Astrocyte (in vitro differentiated cells and primary cell): ENCODE measurements around the gene PTPRB. TPM values are rescaled to one million over a fixed set of nuclear protein-coding genes. Genes with fewer than 3 reads are reported as not detected.
A peak's percentile ranks its signal among the peaks of the same experiment; 100 is the strongest.

Experiments
- DNase-seq: peaks from one replicate; pipeline ENCODE4 v3.0.0-alpha.2; 2010; ENCODE audit warnings: low read depth
- FAIRE-seq: peaks from 2 replicates; lab custom pipeline; 2011; peaks lifted over from hg19 to GRCh38; lab: Jason Lieb, UNC
- H2AFZ ChIP-seq: 2 replicates; pipeline ENCODE4 v1.6.0; 2012; ENCODE audit warnings: low read depth, low read length, inconsistent platforms
- H3K27ac ChIP-seq: 2 replicates; pipeline ENCODE4 v1.5.1; 2011; ENCODE audit warnings: low read depth, low read length, inconsistent platforms
- H3K27me3 ChIP-seq: 2 replicates; pipeline ENCODE4 v1.6.0; 2011; ENCODE audit warnings: low read length, inconsistent platforms; ENCODE audit not compliant: insufficient read depth
- H3K36me3 ChIP-seq: 2 replicates; pipeline ENCODE4 v1.5.1; 2011; ENCODE audit warnings: low read length, inconsistent platforms; ENCODE audit not compliant: insufficient read depth
- H3K4me1 ChIP-seq: 2 replicates; pipeline ENCODE4 v1.5.1; 2011; ENCODE audit warnings: low read length, inconsistent platforms; ENCODE audit not compliant: insufficient read depth
- H3K4me2 ChIP-seq: 2 replicates; pipeline ENCODE4 v1.6.0; 2012; ENCODE audit warnings: low read length, inconsistent platforms
- H3K4me3 ChIP-seq: 2 replicates; pipeline ENCODE4 v1.5.1; 2011; ENCODE audit warnings: low read depth, mild to moderate bottlenecking, low read length, inconsistent platforms; ENCODE audit not compliant: insufficient read depth
- H3K79me2 ChIP-seq: 2 replicates; pipeline ENCODE4 v1.6.0; 2012; ENCODE audit warnings: mild to moderate bottlenecking, low read length, inconsistent platforms; ENCODE audit not compliant: insufficient read depth
- H3K9ac ChIP-seq: 2 replicates; pipeline ENCODE4 v1.6.0; 2012; ENCODE audit warnings: mild to moderate bottlenecking, low read length, inconsistent platforms
- H3K9me3 ChIP-seq: 2 replicates; pipeline ENCODE4 v1.5.1; 2012; ENCODE audit warnings: low read depth, mild to moderate bottlenecking, low read length, inconsistent platforms; ENCODE audit not compliant: insufficient read depth
- H4K20me1 ChIP-seq: 2 replicates; pipeline ENCODE4 v1.6.0; 2012; ENCODE audit warnings: low read length, inconsistent platforms; ENCODE audit not compliant: insufficient read depth
- H3K27ac Mint-ChIP-seq: one replicate; pipeline ENCODE4 v1.8.0; 2021; ENCODE audit warnings: mild to moderate bottlenecking, mixed read lengths; ENCODE audit not compliant: unreplicated experiment
- H3K27me3 Mint-ChIP-seq: one replicate; pipeline ENCODE4 v1.8.0; 2021; ENCODE audit warnings: low read depth, mixed read lengths; ENCODE audit not compliant: unreplicated experiment
- H3K36me3 Mint-ChIP-seq: one replicate; pipeline ENCODE4 v1.8.0; 2021; ENCODE audit warnings: low read depth, mixed read lengths; ENCODE audit not compliant: unreplicated experiment
- H3K4me1 Mint-ChIP-seq: one replicate; pipeline ENCODE4 v1.8.0; 2021; ENCODE audit warnings: low read depth, mixed read lengths; ENCODE audit not compliant: unreplicated experiment
- H3K4me3 Mint-ChIP-seq: one replicate; pipeline ENCODE4 v1.8.0; 2021; ENCODE audit warnings: mild to moderate bottlenecking, moderate library complexity, mixed read lengths; ENCODE audit not compliant: unreplicated experiment
- H3K9me3 Mint-ChIP-seq: one replicate; pipeline ENCODE4 v1.8.0; 2021; ENCODE audit warnings: mild to moderate bottlenecking, mixed read lengths; ENCODE audit not compliant: unreplicated experiment
- CTCF ChIP-seq: IDR thresholded peaks from 2 replicates; pipeline ENCODE4 v1.5.1; 2011; ENCODE audit warnings: low read depth, mild to moderate bottlenecking, inconsistent platforms, low read length, moderate library complexity; ENCODE audit not compliant: insufficient read depth
- EZH2 ChIP-seq: IDR thresholded peaks from 2 replicates; pipeline ENCODE4 v1.6.1; 2012; ENCODE audit warnings: mild to moderate bottlenecking, low read length, inconsistent platforms; ENCODE audit not compliant: insufficient read depth
- total RNA-seq: library from RNA; stranded (reverse); gene quantifications from 2 replicates; pipeline ENCODE4 v1.2.1, GENCODE V29; 2021

The PTPRB gene
- total RNA-seq, 1 donor from 2014 or later: 2.5 TPM

GRCh38 chr12:70555081-70555480 is 82.1 kb downstream of the PTPRB start:
- DNase-seq: no peak
- H3K4me3 ChIP-seq: no peak overlapping the region
- H3K27ac ChIP-seq: no peak overlapping the region
- no peaks in the 10 kb centered on the region for H3K27me3 ChIP-seq
- H3K36me3 ChIP-seq: no peaks in the 10 kb centered on the region
- no peaks in the 10 kb centered on the region for H3K4me1 ChIP-seq
- TF ChIP-seq EZH2 (no peak), CTCF (no peak)
- H3K4me1 Mint-ChIP-seq: peaks cover 7% of the 10 kb centered on the region
- H3K4me2 ChIP-seq: no peak overlapping the region
- no peaks in the 10 kb centered on the region for H3K36me3 Mint-ChIP-seq
- no peak overlapping the region for H3K4me3 Mint-ChIP-seq
- H3K27me3 Mint-ChIP-seq: no peaks in the 10 kb centered on the region
- H4K20me1 ChIP-seq: no peaks in the 10 kb centered on the region
- peaks cover 1% of the 10 kb centered on the region for H3K9me3 Mint-ChIP-seq
- no peak for FAIRE-seq
- H3K79me2 ChIP-seq: no peaks in the 10 kb centered on the region
- H3K27ac Mint-ChIP-seq: no peak overlapping the region
- no peaks in the 10 kb centered on the region for H3K9me3 ChIP-seq
- H3K9ac ChIP-seq: no peak overlapping the region
- no peak overlapping the region for H2AFZ ChIP-seq

- no peak for TF ChIP-seq EZH2
- TF ChIP-seq CTCF: no peak
- no peaks in the 10 kb centered on the region for H3K36me3 ChIP-seq
- H3K4me3 ChIP-seq: no peak overlapping the region
- Mint-ChIP-seq H3K4me1 (peaks cover 13% of the 10 kb centered on the region), H3K36me3 (no peaks in the 10 kb centered on the region), H3K27me3 (no peaks in the 10 kb centered on the region), H3K27ac (no peak overlapping the region), H3K4me3 (no peak overlapping the region), H3K9me3 (peaks cover 2% of the 10 kb centered on the region)
- FAIRE-seq: no peak
- peak; percentile 27 for DNase-seq
- no peak overlapping the region for H3K9ac ChIP-seq
- no peaks in the 10 kb centered on the region for H4K20me1 ChIP-seq
- no peak overlapping the region for H3K4me2 ChIP-seq
- H3K4me1 ChIP-seq: peaks cover 3% of the 10 kb centered on the region
- no peaks in the 10 kb centered on the region for H3K27me3 ChIP-seq
- no peaks in the 10 kb centered on the region for H3K79me2 ChIP-seq
- H3K9me3 ChIP-seq: no peaks in the 10 kb centered on the region
- no peak overlapping the region for H2AFZ ChIP-seq
- H3K27ac ChIP-seq: no peak overlapping the region
These were observed 83.8 kb downstream of the PTPRB start for GRCh38 chr12:70553391-70553859.

- Histone ChIP-seq H3K27ac (no peak overlapping the region), H3K4me2 (no peak overlapping the region), H3K4me3 (no peak overlapping the region), H3K9me3 (no peaks in the 10 kb centered on the region), H3K27me3 (no peaks in the 10 kb centered on the region), H3K9ac (no peak overlapping the region), H3K4me1 (peaks cover 3% of the 10 kb centered on the region), H4K20me1 (no peaks in the 10 kb centered on the region), H3K36me3 (no peaks in the 10 kb centered on the region), H3K79me2 (no peaks in the 10 kb centered on the region), H2AFZ (no peak overlapping the region)
- Mint-ChIP-seq H3K4me1 (peaks cover 16% of the 10 kb centered on the region), H3K36me3 (no peaks in the 10 kb centered on the region), H3K27ac (no peak overlapping the region), H3K4me3 (no peak overlapping the region), H3K9me3 (peaks cover 3% of the 10 kb centered on the region), H3K27me3 (no peaks in the 10 kb centered on the region)
- no peak for TF ChIP-seq EZH2
- FAIRE-seq (no peak), DNase-seq (no peak)
These were observed 85.5 kb downstream of the PTPRB start for GRCh38 chr12:70551731-70552130.
